ENCODE results near the gene RINL. TPM values are rescaled to one million over a fixed set of nuclear protein-coding genes. Genes with fewer than 3 reads are reported as not detected.

The RINL gene
- 10 to 100 TPM in 3 of 12 donors, 1 to 10 TPM in 8, not detected in 1; 6.4 to 17.9 (median 9.0) TPM for polyA plus RNA-seq (ENCODE audit: insufficient read length in 12 of 12)
- long read RNA-seq, donor 1, partial matches to known transcripts = 0 of 4 reads
- long read RNA-seq, donor 1, other reads (novel, unspliced or antisense) = 0 of 4 reads
- long read RNA-seq, donor 2, partial matches to known transcripts = 0 of 1 reads
- long read RNA-seq, donor 2, other reads (novel, unspliced or antisense) = 0 of 1 reads
- long read RNA-seq, donor 3, partial matches to known transcripts = 0 of 1 reads
- long read RNA-seq, donor 3, other reads (novel, unspliced or antisense) = 0 of 1 reads
- long read RNA-seq, donor 4, partial matches to known transcripts = 0 of 2 reads
- long read RNA-seq, donor 4, other reads (novel, unspliced or antisense) = 0 of 2 reads
- long read RNA-seq, donor 5, partial matches to known transcripts = 5 of 6 reads
- long read RNA-seq, donor 5, other reads (novel, unspliced or antisense) = 0 of 6 reads
- long read RNA-seq, donor 6, partial matches to known transcripts = 0 of 1 reads
- long read RNA-seq, donor 6, other reads (novel, unspliced or antisense) = 0 of 1 reads
- long read RNA-seq, donor 7 = 0 reads
- long read RNA-seq, donor 8, transcript RINL-203 (3 exons, 1,810 nt) = major isoform, 5 of 5 reads
- long read RNA-seq, donor 8, partial matches to known transcripts = 0 of 5 reads
- long read RNA-seq, donor 8, other reads (novel, unspliced or antisense) = 0 of 5 reads
- long read RNA-seq, donor 9, partial matches to known transcripts = 0 of 3 reads
- long read RNA-seq, donor 9, other reads (novel, unspliced or antisense) = 0 of 3 reads
- long read RNA-seq, donor 10, partial matches to known transcripts = 0 of 3 reads
- long read RNA-seq, donor 10, other reads (novel, unspliced or antisense) = 0 of 3 reads
- long read RNA-seq, donor 11, partial matches to known transcripts = 0 of 4 reads
- long read RNA-seq, donor 11, other reads (novel, unspliced or antisense) = 0 of 4 reads

DNA sequence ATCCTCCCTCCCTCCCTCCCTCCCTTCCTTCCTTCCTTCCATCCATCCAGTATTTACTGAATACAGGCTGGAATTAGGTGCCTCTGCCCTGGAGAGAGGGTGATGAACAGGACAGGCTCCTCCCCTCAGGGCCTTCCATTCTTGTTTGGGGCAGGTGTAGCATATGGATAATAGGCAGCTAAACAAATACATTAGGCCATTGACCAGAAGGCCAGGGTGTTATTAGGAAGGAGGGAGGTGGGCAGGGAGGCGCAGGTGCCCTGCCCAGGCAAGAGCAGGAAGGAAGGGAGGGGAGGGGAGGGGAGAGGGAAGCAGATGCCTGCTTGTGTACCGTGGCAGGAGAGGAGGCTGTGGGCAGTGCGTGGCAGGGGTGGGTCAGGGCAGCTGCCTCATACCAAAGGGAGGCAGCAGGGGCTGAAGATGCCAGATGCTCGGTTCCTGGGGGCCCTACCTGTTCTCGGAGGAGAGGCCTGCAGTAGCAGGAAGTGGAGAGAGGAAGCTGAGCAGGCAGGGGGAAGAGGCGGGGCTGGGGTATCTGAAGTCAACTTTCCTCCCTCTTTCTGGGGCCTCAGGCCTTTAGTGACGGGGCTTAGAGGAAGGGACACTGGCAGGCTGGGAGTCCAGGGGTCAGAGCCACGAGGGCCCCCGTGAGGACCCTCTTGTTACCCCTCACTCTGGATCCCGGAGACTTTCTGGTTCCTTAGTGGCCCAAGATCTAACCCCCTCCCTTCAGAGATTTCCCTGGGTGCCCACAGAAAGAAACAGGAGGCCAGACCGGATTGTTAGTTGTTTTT lies at the start of gene RINL:
Gene RINL (minus strand): TSS at position 495 of the 794 bp plus-strand sequence. CDS start 1,533 bp downstream, outside the sequence.
- DNase-seq = no peak

DNA sequence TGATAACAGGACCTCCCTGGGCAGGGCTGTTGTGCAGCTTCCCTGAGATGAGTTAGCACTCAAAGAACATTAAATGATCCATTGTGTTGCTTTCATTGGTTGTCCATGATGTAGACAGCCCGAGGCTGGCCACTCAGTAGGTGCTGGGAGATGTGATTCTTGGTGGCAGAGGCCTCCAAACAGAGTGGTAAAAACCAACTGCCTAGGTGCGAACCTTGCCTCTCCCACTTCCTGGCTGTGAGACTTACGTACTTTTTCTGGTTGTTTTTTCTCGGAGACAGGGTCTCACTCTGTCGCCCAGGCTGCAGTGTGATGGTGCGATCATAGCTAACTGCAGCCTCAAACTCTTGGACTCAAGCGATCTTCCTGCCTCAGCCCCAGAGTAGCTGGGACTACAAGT lies 46.3 kb upstream of the RINL start:
- DNase-seq = no peak

GRCh38 chr19:38922482-38922881 lies 44.4 kb upstream of the RINL start:
- DNase-seq = no peak

DNA sequence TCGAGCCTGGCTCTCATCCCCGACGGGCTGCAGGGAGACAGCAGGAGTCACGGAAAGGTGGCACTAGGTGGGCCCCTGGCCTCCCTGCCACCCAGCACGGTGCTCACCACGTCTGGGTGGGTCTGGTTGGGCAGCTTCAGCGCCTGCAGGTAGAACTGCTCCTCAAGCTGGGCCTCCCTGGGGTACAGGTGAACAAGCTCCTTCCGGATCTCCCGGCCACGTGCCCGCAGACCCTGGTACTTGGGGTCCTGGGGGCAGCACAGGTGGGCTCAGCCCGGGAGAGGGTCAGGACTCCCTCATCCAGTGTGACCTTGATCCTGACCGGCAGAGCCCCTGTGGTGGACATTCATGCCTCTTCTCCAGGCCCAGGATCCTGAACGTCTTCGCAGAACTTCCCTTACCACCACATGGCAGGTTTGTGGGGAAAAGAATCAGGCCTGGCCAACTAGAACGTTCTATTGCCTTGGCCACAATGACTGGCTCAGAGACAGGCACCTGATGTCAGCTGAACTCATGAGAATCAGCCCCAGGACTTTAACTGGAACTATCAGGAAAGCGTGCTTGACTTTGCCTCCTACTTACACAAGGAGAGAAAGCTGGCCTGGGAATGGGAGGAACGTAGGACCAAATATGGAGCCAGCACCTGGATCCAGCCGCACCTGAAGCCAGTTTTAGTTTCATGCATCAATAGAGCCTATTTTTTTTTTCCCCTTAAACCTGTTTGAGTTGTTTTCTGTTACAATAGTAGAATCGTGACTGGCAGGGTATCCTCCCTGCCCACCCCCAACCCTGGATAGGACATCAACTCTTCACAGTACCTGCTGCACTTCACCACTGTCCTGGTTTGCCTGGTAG lies 43.6 kb upstream of the RINL start:
- DNase-seq = no peak

DNA sequence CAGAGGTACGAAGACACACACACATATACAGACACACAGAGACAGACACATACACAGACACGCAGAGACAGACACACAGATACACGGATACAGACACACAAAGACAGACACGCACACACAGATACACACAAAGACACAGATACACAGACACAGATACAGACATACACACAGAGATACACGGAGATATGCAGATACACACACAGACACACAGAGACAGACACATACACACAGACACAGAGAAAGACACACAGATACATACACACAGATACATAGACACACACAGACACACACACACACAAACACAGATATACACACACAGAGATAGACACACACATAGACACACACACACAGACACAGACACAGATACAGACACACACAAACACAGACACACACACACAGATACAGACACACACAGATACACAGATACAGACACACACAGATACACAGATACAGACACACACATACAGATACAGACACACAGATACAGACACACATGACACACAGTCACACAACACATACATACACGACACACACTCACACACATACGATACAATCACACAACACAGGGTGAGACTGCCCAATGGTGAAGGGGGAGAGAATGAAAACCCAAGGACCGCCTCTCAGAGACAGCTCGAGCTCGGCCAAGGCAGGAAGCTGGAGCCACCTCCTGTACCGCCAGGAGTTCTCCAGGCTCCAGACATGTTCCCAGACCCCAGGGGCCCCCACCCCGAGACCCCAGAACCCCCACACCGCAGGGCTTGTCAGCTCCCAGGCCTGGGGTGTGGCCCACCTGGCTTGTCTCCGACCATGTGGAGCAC lies 42.7 kb upstream of the RINL start:
- DNase-seq = no peak

GRCh38 chr19:38919837-38920601 lies 41.9 kb upstream of the RINL start:
- no peak for DNase-seq

GRCh38 chr19:38918526-38918925 lies 40.5 kb upstream of the RINL start:
- no peak for DNase-seq

GRCh38 chr19:38917921-38918491 lies 39.9 kb upstream of the RINL start:
- no peak for DNase-seq

- no peak for DNase-seq
These were observed 39.4 kb upstream of the RINL start for GRCh38 chr19:38917516-38917915.

GRCh38 chr19:38915329-38916321 lies 37.5 kb upstream of the RINL start:
- no peak for DNase-seq

GRCh38 chr19:38913958-38914357 lies 35.9 kb upstream of the RINL start:
- no peak for DNase-seq

DNA sequence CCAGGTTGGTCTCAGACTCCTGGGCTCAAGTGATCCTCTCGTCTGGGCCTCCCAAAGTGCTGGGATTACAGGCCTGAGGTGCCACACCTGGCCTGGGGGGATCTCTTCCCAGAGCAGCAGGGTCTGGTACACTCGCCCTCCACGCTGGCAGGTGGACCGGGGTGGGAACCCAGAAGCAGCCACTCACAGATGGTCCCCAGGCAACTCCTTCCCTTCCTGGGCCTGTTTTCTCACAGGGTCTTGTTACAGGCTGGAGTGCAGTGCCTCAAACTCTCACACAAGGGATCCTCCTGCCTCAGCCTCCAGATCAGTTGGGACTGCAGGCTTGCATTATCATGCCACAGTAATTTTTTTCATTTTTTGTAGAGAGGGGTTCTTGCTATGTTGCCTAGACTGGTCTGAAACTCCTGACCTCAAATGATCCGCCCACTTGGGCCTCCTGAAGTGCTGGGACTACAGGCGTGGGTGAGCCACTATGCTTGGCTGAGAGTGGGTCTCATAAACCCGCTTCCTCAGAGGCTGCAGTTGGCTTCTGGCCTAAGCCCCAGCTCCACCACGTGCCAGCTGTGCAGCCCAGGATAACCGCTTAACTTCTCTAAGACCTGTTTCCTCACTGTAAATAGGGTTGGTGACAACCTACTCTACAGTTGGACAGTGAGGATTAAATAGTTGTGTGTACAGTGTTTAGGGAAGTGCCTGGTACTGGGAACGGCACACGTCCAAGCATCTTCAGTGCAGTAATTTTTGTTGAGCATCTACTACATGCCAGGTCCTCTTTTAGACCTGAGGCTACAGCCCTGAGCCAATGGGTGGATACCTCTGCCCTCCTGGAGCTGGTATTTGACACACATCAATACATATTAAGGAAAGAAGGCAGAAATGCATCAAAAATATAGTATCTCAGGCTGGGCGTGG lies 34.8 kb upstream of the RINL start:
- no peak for DNase-seq

DNA sequence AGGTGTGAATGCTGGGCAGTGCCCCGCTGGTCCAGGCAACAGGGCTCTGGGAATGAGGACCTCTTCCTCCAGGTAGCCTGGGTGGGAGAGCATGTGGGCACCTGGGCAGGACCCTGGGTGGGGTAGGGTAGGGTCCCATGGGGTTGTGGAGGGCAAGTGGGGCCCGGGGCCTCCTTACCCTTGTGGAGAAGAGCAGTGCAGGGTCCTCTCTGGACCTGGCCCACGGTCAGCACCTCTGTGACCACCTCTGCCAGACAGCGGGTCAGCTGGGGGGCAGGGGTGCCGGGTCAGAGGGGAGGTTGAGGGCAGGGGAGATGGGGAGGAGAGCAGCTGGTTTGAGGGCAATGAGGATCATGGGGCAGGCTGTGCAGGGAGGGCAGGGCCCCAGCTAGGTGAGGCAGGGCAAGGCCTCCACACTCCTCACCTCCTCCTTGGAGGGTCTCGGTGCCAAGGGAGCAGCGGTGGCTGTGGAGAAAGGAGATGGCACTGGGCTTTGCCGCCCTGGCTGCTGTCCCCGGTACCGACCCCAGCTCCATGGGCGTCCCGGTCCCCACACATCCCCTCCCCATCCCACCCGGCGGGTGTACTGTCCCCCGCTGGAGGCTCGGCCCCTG lies 33.4 kb upstream of the RINL start:
- no peak for DNase-seq

DNA sequence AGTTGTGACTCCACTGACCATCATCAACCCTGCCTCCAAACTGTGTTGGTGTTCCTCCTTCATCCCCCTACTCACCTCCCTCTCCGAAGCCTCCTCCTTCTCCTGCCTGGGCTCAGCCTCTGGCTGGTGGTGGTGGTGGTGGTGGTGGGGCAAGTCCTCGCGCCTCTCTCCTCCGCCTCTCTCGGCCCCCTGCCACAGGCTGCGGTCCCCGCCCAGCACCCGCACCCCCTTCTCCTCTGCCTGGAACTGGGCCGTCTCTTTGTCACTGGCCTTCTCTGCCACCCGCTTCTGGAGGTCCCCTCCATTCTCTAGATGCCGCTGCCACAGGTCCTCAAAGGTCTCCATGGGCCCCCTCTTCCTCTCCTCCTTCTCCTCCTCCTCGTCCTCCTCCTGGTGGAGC lies 32.4 kb upstream of the RINL start:
- DNase-seq = no peak

GRCh38 chr19:38908911-38909310 lies 30.8 kb upstream of the RINL start:
- DNase-seq = no peak

GRCh38 chr19:38907670-38908069 lies 29.6 kb upstream of the RINL start:
- DNase-seq = no peak
